ENCODE data around the gene PANK2. TPM values are rescaled to one million over a fixed set of nuclear protein-coding genes. Genes with fewer than 3 reads are reported as not detected.

Gene PANK2
- total and polyA plus RNA-seq, 2 of the 8 experiments (the other 6 are each of a cell fraction or from before 2014, with no cell fraction given): 17.1 to 57.5 TPM

GRCh38 chr20:3973705-3974104, 84.5 kb downstream of the PANK2 start:
- ChIA-PET POLR2A (ENCODE audit: partially characterized antibody) (interaction anchor here (0.6 to 0.7 kb wide), 2 partner anchors 137 to 350 kb away, joined by 3 to 5 read pairs; no protein-coding TSS in a partner anchor), CTCF (ENCODE audit: partially characterized antibody) (interaction anchor here (0.6 to 0.9 kb wide), 2 partner anchors 9 to 48 kb away, joined by 3 read pairs; no protein-coding TSS in a partner anchor)
- Histone ChIP-seq H4K8ac (ENCODE audit: extremely low read depth, insufficient read depth, low read length) (no peak overlapping the region), H3K9ac (replicated peaks in 1 of 4; ENCODE audit: extremely low read depth in 1 of 4, low read depth in 3 of 4, low read length in 3 of 4) (no peak overlapping the region), H3K14ac (ENCODE audit: insufficient read length) (no peak overlapping the region), H3K18ac (ENCODE audit: extremely low read depth, low read length) (no peak overlapping the region), H3K79me2 (ENCODE audit: control insufficient read depth in 1 of 2, insufficient read depth in 2 of 2, low read length in 2 of 2) (peaks cover 0 to 5% of the 10 kb centered on the region in 2 experiments; a peak in 1 of 4 replicates), H3K23me2 (ENCODE audit: low read depth, low read length) (no peaks in the 10 kb centered on the region), H4K20me1 (replicated peaks in 1 of 2; ENCODE audit: control insufficient read depth in 1 of 2, insufficient read depth in 2 of 2, low read length in 2 of 2) (no peaks in the 10 kb centered on the region), H3K4me3 (ENCODE audit: extremely low read depth in 1 of 4, insufficient read depth in 2 of 4, low read depth in 3 of 4, low read length in 4 of 4) (no peak overlapping the region), H2BK15ac (ENCODE audit: low read length) (no peak overlapping the region), H2BK120ac (replicated peaks; ENCODE audit: low read depth, low read length) (no peak overlapping the region), H3K27ac (ENCODE audit: low read depth, low read length) (no peak overlapping the region), H3K56ac (replicated peaks; ENCODE audit: insufficient read length, low read depth, low read length) (no peak overlapping the region), H3K36me3 (ENCODE audit: control insufficient read depth in 2 of 4, insufficient read depth in 4 of 4, low read length in 3 of 4) (no peaks in the 10 kb centered on the region), H3K4me2 (ENCODE audit: insufficient read depth in 1 of 2, low read depth in 2 of 2, low read length in 2 of 2) (no peak overlapping the region), H2AK5ac (ENCODE audit: low read depth, low read length) (no peak overlapping the region), H4K91ac (replicated peaks; ENCODE audit: insufficient read length, low read length) (no peak overlapping the region), H2AFZ (ENCODE audit: low read length) (no peak overlapping the region), H2BK12ac (ENCODE audit: low read depth, low read length) (no peak overlapping the region), H3K27me3 (replicated peaks in 1 of 4; ENCODE audit: control insufficient read depth in 3 of 4, extremely low read depth in 1 of 4, insufficient read depth in 3 of 4, low read length in 3 of 4) (no peaks in the 10 kb centered on the region), H4K5ac (ENCODE audit: insufficient read length, low read depth, low read length) (no peak overlapping the region), H3K4me1 (replicated peaks in 1 of 4; ENCODE audit: control insufficient read depth in 3 of 4, insufficient read depth in 4 of 4, low read length in 3 of 4) (0 out of 7 replicates have a peak, but pooled peaks cover 0 to 2% (median 0%) of the 10 kb centered on the region in 4 experiments), H2BK5ac (ENCODE audit: low read depth, low read length) (no peak overlapping the region), H3K4ac (replicated peaks; ENCODE audit: insufficient read length, low read depth, low read length) (no peak overlapping the region), H3K23ac (ENCODE audit: insufficient read length) (no peak overlapping the region), H3K9me3 (ENCODE audit: insufficient read depth in 2 of 2, low read depth in 1 of 2, low read length in 1 of 2) (no peaks in the 10 kb centered on the region), H2BK20ac (ENCODE audit: low read length) (no peak overlapping the region), H3K79me1 (ENCODE audit: low read depth, low read length) (no peaks in the 10 kb centered on the region; the same call in 1 of the 2 replicates)
- FAIRE-seq: no peak
- no peak for DNase-seq (ENCODE audit: low read depth in 1 of 2, low spot score in 2 of 2)
- no peak for TF ChIP-seq USF2 (IDR thresholded peaks at IDR 0.05; ENCODE audit: low read length)
- TF ChIP-seq KDM5A (IDR thresholded peaks at IDR 0.05; ENCODE audit: low read length): no peak
- TF ChIP-seq POLR2A (IDR thresholded peaks at IDR 0.05; ENCODE audit: control extremely low read depth in 1 of 2, low read depth in 2 of 2, low read length in 2 of 2): no peak
- no peak for TF ChIP-seq CBX8 (IDR thresholded peaks at IDR 0.05; ENCODE audit: borderline replicate concordance, low read depth, low read length)
- no peak for TF ChIP-seq NRF1 (IDR thresholded peaks at IDR 0.05; ENCODE audit: low read depth, low read length)
- no peak for TF ChIP-seq GABPA (IDR thresholded peaks at IDR 0.05; ENCODE audit: borderline replicate concordance, insufficient read depth, low read length)
- no peak for TF ChIP-seq FOSL1 (IDR thresholded peaks at IDR 0.05; ENCODE audit: insufficient read depth, low read depth, low read length)
- TF ChIP-seq TAF1 (IDR thresholded peaks at IDR 0.05; ENCODE audit: low read depth, low read length): no peak
- TF ChIP-seq MAX (IDR thresholded peaks at IDR 0.05): no peak
- TF ChIP-seq NANOG (IDR thresholded peaks at IDR 0.05; ENCODE audit: insufficient read depth, low read depth, low read length, poor library complexity, severe bottlenecking): no peak
- TF ChIP-seq CHD2 (IDR thresholded peaks at IDR 0.05; ENCODE audit: low read length): no peak
- TF ChIP-seq RAD21 (IDR thresholded peaks at IDR 0.05 in 1 of 2, conservative IDR thresholded peaks at IDR 0.05 in 1 of 2; ENCODE audit: low read depth in 2 of 2, low read length in 2 of 2): no peak
- no peak for TF ChIP-seq PHF8 (conservative IDR thresholded peaks at IDR 0.05; ENCODE audit: low read depth, low read length)
- 79% methylated on average over 2 of the region's 2 CpGs; no CpG with 5 or more reads in 1 of the 2 experiments for WGBS, 2 experiments (ENCODE audit: extremely low coverage in 1 of 2, insufficient coverage in 1 of 2, insufficient read length in 1 of 2, insufficient replicate concordance in 2 of 2, low coverage in 1 of 2, low lambda C conversion rate in 2 of 2, missing lambda C conversion rate in 1 of 2)
